ENCODE data around the gene RHEB.

- TF ChIP-seq CTCF (IDR thresholded peaks at IDR 0.05) = no peak
- TF ChIP-seq POLR2A (IDR thresholded peaks at IDR 0.05) = no peak
Measured at GRCh38 chr7:151447901-151448260, 71.8 kb downstream of the RHEB start.

Data from body of pancreas (tissue), 4 donors.